GM23338 (cell line): ENCODE results near the gene RPN1. TPM values are rescaled to one million over a fixed set of nuclear protein-coding genes. Genes with fewer than 3 reads are reported as not detected.

ENCODE experiments used
- ATAC-seq: fragments of 200-7000 bp; cut with Tn5 transposase; 3 replicates; pipeline ENCODE4 v1.9.1; 2020
- DNase-seq: peaks from one replicate; pipeline ENCODE4 v3.0.0-alpha.2; 2015; ENCODE audit warnings: low spot score
- H2AFZ ChIP-seq: fragments of 200-600 bp; sonication (generic); 2 replicates; pipeline ENCODE4 v1.8.0; 2016; ENCODE audit warnings: antibody characterized with exemption, mild to moderate bottlenecking, moderate library complexity
- H3F3A ChIP-seq: fragments of 200-600 bp; sonication (generic); replicated peaks from 2 replicates; pipeline ENCODE4 v1.8.0; 2017; ENCODE audit warnings: antibody characterized with exemption, mixed run types, low read depth
- H3K27ac ChIP-seq: fragments of 200-600 bp; sonication (generic); 2 replicates; pipeline ENCODE4 v1.6.1; 2016; ENCODE audit warnings: low read depth
- H3K27me3 ChIP-seq: fragments of 200-600 bp; sonication (generic); 2 replicates; pipeline ENCODE4 v1.8.0; 2016; ENCODE audit warnings: mild to moderate bottlenecking, mixed run types, moderate library complexity; ENCODE audit not compliant: insufficient read depth
- H3K36me3 ChIP-seq: fragments of 200-600 bp; sonication (generic); 2 replicates; pipeline ENCODE4 v1.8.0; 2016; ENCODE audit warnings: mild to moderate bottlenecking; ENCODE audit not compliant: insufficient read depth
- H3K4me1 ChIP-seq: fragments of 200-600 bp; sonication (generic); 2 replicates; pipeline ENCODE4 v1.8.0; 2016; ENCODE audit warnings: mild to moderate bottlenecking, moderate library complexity; ENCODE audit not compliant: insufficient read depth
- H3K4me2 ChIP-seq: fragments of 200-600 bp; sonication (generic); 2 replicates; pipeline ENCODE4 v1.7.1; 2017; ENCODE audit warnings: mixed run types
- H3K4me3 ChIP-seq: fragments of 200-600 bp; sonication (generic); 2 replicates; pipeline ENCODE4 v1.6.1; 2016; ENCODE audit warnings: mixed run types
- H3K79me2 ChIP-seq: fragments of 200-600 bp; sonication (generic); replicated peaks from 2 replicates; pipeline ENCODE4 v1.8.0; 2017; ENCODE audit warnings: mild to moderate bottlenecking; ENCODE audit not compliant: insufficient read depth
- H3K9me2 ChIP-seq: fragments of 200-600 bp; sonication (generic); 2 replicates; pipeline ENCODE4 v1.8.0; 2017; ENCODE audit not compliant: insufficient read depth
- H4K20me1 ChIP-seq: fragments of 200-600 bp; sonication (generic); replicated peaks from 2 replicates; pipeline ENCODE4 v1.8.0; 2017; ENCODE audit warnings: mild to moderate bottlenecking; ENCODE audit not compliant: insufficient read depth
- H3K27ac Mint-ChIP-seq: 2 replicates; pipeline ENCODE4 v1.8.0; 2020; ENCODE audit warnings: inconsistent platforms, mild to moderate bottlenecking, moderate library complexity, mixed read lengths
- H3K27me3 Mint-ChIP-seq: 3 replicates; pipeline ENCODE4 v1.8.0; 2022; ENCODE audit warnings: low read depth, mild to moderate bottlenecking, moderate library complexity, mixed read lengths, inconsistent platforms; ENCODE audit not compliant: insufficient read depth, poor library complexity
- H3K36me3 Mint-ChIP-seq: 3 replicates; pipeline ENCODE4 v1.8.0; 2021; ENCODE audit warnings: low read depth, mild to moderate bottlenecking, inconsistent platforms, moderate library complexity, mixed read lengths
- H3K4me1 Mint-ChIP-seq: 3 replicates; pipeline ENCODE4 v1.8.0; 2020; ENCODE audit warnings: mild to moderate bottlenecking, inconsistent platforms, mixed read lengths
- H3K4me3 Mint-ChIP-seq: 3 replicates; pipeline ENCODE4 v1.8.0; 2021; ENCODE audit warnings: moderate library complexity, mild to moderate bottlenecking, inconsistent platforms, mixed read lengths
- H3K9me3 Mint-ChIP-seq: 3 replicates; pipeline ENCODE4 v1.8.0; 2020; ENCODE audit warnings: moderate library complexity, mild to moderate bottlenecking, inconsistent platforms, mixed read lengths
- CREB1 ChIP-seq: fragments of 250-450 bp; sonication (Bioruptor Pico); IDR thresholded peaks from 2 replicates; pipeline ENCODE4 v1.5.0; 2020; ENCODE audit warnings: low read depth, mild to moderate bottlenecking, moderate library complexity
- CTCF ChIP-seq, 2 experiments: fragments of 200-600 bp in 1 of 2; sonication (generic) in 1 of 2; conservative IDR thresholded peaks; 2 replicates each; pipeline versions ENCODE4 v1.5.1 to v1.6.1; 2016 to 2017; ENCODE audit warnings: antibody characterized with exemption in 2 of 2, low read depth in 2 of 2, mild to moderate bottlenecking in 2 of 2, moderate library complexity in 1 of 2
- EZH2 ChIP-seq: fragments of 200-600 bp; sonication (generic); IDR thresholded peaks from one replicate; pipeline ENCODE4 v1.8.0; 2017; ENCODE audit warnings: antibody characterized with exemption, mild to moderate bottlenecking, low read depth; ENCODE audit not compliant: unreplicated experiment
- NANOG ChIP-seq: IDR thresholded peaks from 2 replicates; pipeline ENCODE4 v1.6.1; 2016; ENCODE audit warnings: antibody characterized with exemption, borderline replicate concordance
- POLR2AphosphoS5 ChIP-seq: IDR thresholded peaks from 2 replicates; pipeline ENCODE4 v1.6.1; 2016; ENCODE audit warnings: antibody characterized with exemption, low read depth
- ZNF114 ChIP-seq: fragments of 250-450 bp; sonication (Bioruptor Pico); IDR thresholded peaks from 2 replicates; pipeline ENCODE4 v1.5.0; 2020; ENCODE audit warnings: mild to moderate bottlenecking, moderate library complexity
- ZNF331 ChIP-seq: fragments of 250-450 bp; sonication (Bioruptor Pico); IDR thresholded peaks from 2 replicates; pipeline ENCODE4 v1.5.0; 2020; ENCODE audit warnings: low read depth, mild to moderate bottlenecking, moderate library complexity
- polyA plus RNA-seq: library from polyadenylated mRNA; unstranded; fragments of >200 nt; fragmentation: Nextera tagmentation; extraction: Ambion mirVana; gene quantifications from 2 replicates; pipeline ENCODE4 v1.2.1, GENCODE V29; 2016
- total RNA-seq: library from RNA; depleted of rRNA; stranded (reverse); fragments of >200 nt; shearing (Covaris generic); gene quantifications from 2 replicates; pipeline ENCODE4 v1.2.3, GENCODE V29; 2014
- TF ChIP-seq, protein P1 (sequence below): fragments of 250-450 bp; sonication (Bioruptor Pico); IDR thresholded peaks from 2 replicates; pipeline ENCODE4 v1.5.0; 2020; ENCODE audit warnings: mild to moderate bottlenecking, moderate library complexity
- TF ChIP-seq, protein P2 (sequence below): IDR thresholded peaks from one replicate; pipeline ENCODE4 v1.6.1; 2018; ENCODE audit warnings: antibody characterized with exemption; ENCODE audit not compliant: unreplicated experiment

The RPN1 gene
- total and polyA plus RNA-seq, 2 experiments from 2014 or later = 111 to 231 TPM

DNA sequence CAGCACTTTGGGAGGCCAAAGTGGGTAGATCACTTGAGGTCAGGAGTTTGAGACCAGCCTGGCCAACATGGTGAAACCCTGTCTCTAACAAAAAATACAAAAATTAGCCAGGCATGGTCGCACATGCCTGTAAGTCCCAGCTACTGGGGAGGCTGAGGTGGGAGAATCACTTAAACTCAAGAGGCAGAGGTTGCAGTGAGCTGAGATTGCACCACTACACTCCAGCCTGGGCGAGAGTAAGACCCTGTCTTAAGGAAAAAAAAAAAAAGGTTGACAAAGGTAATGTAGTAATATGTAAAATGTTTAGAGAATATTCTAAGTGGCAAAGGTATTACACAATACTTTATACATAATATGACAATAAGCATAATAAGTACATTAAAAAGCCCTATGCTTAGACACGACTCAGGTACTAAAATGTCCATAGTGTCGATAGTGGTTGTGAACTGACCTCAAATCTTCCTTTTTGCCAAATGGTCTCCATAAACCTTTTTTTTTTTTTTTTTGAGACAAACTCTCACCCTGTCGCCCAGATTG, 16.5 kb downstream of the RPN1 start:
- Histone ChIP-seq H3K36me3 (peaks cover 23% of the 10 kb centered on the region), H2AFZ (no peak overlapping the region), H3K4me3 (no peak overlapping the region), H3K4me2 (no peak overlapping the region), H3K27ac (no peak overlapping the region), H3K9me2 (no peaks in the 10 kb centered on the region), H3K27me3 (no peaks in the 10 kb centered on the region), H3K4me1 (no peaks in the 10 kb centered on the region), H3F3A (no peaks in the 10 kb centered on the region; the same call in 1 of the 2 replicates), H3K79me2 (peaks cover 68% of the 10 kb centered on the region), H4K20me1 (peaks cover 41% of the 10 kb centered on the region)
- DNase-seq (no peak), ATAC-seq (no peak)
- H3K9me3 Mint-ChIP-seq = no peaks in the 10 kb centered on the region
- H3K4me1 Mint-ChIP-seq = no peaks in the 10 kb centered on the region
- no peak overlapping the region for H3K4me3 Mint-ChIP-seq
- H3K27me3 Mint-ChIP-seq = peaks cover 2% of the 10 kb centered on the region
- TF ChIP-seq ZNF331 (CRISPR knock-in tag) (no peak), NANOG (no peak), ZNF114 (CRISPR knock-in tag) (no peak), POLR2AphosphoS5 (no peak), EZH2 (no peak), CTCF (conservative IDR thresholded peaks at IDR 0.05; ENCODE audit: low read depth in 2 of 2) (no peak), CREB1 (no peak)
- TF ChIP-seq, protein P1, sequence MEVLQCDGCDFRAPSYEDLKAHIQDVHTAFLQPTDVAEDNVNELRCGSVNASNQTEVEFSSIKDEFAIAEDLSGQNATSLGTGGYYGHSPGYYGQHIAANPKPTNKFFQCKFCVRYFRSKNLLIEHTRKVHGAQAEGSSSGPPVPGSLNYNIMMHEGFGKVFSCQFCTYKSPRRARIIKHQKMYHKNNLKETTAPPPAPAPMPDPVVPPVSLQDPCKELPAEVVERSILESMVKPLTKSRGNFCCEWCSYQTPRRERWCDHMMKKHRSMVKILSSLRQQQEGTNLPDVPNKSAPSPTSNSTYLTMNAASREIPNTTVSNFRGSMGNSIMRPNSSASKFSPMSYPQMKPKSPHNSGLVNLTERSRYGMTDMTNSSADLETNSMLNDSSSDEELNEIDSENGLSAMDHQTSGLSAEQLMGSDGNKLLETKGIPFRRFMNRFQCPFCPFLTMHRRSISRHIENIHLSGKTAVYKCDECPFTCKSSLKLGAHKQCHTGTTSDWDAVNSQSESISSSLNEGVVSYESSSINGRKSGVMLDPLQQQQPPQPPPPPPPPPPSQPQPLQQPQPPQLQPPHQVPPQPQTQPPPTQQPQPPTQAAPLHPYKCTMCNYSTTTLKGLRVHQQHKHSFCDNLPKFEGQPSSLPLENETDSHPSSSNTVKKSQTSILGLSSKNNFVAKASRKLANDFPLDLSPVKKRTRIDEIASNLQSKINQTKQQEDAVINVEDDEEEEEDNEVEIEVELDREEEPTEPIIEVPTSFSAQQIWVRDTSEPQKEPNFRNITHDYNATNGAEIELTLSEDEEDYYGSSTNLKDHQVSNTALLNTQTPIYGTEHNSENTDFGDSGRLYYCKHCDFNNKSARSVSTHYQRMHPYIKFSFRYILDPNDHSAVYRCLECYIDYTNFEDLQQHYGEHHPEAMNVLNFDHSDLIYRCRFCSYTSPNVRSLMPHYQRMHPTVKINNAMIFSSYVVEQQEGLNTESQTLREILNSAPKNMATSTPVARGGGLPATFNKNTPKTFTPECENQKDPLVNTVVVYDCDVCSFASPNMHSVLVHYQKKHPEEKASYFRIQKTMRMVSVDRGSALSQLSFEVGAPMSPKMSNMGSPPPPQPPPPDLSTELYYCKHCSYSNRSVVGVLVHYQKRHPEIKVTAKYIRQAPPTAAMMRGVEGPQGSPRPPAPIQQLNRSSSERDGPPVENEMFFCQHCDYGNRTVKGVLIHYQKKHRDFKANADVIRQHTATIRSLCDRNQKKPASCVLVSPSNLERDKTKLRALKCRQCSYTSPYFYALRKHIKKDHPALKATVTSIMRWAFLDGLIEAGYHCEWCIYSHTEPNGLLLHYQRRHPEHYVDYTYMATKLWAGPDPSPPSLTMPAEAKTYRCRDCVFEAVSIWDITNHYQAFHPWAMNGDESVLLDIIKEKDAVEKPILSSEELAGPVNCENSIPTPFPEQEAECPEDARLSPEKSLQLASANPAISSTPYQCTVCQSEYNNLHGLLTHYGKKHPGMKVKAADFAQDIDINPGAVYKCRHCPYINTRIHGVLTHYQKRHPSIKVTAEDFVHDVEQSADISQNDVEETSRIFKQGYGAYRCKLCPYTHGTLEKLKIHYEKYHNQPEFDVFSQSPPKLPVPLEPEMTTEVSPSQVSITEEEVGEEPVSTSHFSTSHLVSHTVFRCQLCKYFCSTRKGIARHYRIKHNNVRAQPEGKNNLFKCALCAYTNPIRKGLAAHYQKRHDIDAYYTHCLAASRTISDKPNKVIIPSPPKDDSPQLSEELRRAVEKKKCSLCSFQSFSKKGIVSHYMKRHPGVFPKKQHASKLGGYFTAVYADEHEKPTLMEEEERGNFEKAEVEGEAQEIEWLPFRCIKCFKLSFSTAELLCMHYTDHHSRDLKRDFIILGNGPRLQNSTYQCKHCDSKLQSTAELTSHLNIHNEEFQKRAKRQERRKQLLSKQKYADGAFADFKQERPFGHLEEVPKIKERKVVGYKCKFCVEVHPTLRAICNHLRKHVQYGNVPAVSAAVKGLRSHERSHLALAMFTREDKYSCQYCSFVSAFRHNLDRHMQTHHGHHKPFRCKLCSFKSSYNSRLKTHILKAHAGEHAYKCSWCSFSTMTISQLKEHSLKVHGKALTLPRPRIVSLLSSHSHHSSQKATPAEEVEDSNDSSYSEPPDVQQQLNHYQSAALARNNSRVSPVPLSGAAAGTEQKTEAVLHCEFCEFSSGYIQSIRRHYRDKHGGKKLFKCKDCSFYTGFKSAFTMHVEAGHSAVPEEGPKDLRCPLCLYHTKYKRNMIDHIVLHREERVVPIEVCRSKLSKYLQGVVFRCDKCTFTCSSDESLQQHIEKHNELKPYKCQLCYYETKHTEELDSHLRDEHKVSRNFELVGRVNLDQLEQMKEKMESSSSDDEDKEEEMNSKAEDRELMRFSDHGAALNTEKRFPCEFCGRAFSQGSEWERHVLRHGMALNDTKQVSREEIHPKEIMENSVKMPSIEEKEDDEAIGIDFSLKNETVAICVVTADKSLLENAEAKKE = no peak
- TF ChIP-seq, protein P2, sequence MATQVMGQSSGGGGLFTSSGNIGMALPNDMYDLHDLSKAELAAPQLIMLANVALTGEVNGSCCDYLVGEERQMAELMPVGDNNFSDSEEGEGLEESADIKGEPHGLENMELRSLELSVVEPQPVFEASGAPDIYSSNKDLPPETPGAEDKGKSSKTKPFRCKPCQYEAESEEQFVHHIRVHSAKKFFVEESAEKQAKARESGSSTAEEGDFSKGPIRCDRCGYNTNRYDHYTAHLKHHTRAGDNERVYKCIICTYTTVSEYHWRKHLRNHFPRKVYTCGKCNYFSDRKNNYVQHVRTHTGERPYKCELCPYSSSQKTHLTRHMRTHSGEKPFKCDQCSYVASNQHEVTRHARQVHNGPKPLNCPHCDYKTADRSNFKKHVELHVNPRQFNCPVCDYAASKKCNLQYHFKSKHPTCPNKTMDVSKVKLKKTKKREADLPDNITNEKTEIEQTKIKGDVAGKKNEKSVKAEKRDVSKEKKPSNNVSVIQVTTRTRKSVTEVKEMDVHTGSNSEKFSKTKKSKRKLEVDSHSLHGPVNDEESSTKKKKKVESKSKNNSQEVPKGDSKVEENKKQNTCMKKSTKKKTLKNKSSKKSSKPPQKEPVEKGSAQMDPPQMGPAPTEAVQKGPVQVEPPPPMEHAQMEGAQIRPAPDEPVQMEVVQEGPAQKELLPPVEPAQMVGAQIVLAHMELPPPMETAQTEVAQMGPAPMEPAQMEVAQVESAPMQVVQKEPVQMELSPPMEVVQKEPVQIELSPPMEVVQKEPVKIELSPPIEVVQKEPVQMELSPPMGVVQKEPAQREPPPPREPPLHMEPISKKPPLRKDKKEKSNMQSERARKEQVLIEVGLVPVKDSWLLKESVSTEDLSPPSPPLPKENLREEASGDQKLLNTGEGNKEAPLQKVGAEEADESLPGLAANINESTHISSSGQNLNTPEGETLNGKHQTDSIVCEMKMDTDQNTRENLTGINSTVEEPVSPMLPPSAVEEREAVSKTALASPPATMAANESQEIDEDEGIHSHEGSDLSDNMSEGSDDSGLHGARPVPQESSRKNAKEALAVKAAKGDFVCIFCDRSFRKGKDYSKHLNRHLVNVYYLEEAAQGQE = no peak
- peaks cover 52% of the 10 kb centered on the region for H3K36me3 Mint-ChIP-seq
- no peak overlapping the region for H3K27ac Mint-ChIP-seq
